ENCODE results near the gene UBLCP1.

DNA sequence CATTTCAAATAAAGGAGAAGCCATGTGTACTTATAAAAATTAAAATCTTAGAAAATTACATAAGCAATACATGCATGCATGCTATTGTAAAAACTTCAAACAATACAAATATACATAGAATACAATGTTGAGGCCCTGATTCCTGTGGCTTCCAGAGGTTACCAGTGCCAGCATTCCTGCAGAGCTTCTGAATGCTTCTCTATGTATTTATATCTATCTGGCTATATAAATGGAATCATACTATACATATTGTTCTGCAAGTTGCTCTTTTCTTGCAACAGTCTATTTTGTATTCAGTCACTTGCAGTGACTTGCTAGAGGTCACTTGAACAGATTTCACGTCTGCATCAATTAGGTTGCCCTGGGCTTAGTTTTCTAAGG is 70.4 kb downstream of the UBLCP1 start:
- TF ChIP-seq CREB1 (IDR thresholded peaks at IDR 0.05): no peak
- TF ChIP-seq POLR2A (IDR thresholded peaks at IDR 0.05; ENCODE audit: control extremely low read depth in 1 of 2, low read depth in 2 of 2, low read length in 2 of 2): no peak
- TF ChIP-seq MAFK (IDR thresholded peaks at IDR 0.05; ENCODE audit: low read depth, low read length): no peak
- TF ChIP-seq SP2 (IDR thresholded peaks at IDR 0.05; ENCODE audit: low read length): no peak
- TF ChIP-seq TBP (IDR thresholded peaks at IDR 0.05; ENCODE audit: low read depth, low read length): no peak
- TF ChIP-seq EGR1 (IDR thresholded peaks at IDR 0.05; ENCODE audit: borderline replicate concordance, low read depth, low read length): no peak
- no peak for TF ChIP-seq TAF7 (optimal IDR thresholded peaks at IDR 0.05; ENCODE audit: borderline replicate concordance, low read depth, low read length)
- TF ChIP-seq RBBP5 (IDR thresholded peaks at IDR 0.05; ENCODE audit: borderline replicate concordance, low read depth, low read length): no peak
- TF ChIP-seq, protein P1, sequence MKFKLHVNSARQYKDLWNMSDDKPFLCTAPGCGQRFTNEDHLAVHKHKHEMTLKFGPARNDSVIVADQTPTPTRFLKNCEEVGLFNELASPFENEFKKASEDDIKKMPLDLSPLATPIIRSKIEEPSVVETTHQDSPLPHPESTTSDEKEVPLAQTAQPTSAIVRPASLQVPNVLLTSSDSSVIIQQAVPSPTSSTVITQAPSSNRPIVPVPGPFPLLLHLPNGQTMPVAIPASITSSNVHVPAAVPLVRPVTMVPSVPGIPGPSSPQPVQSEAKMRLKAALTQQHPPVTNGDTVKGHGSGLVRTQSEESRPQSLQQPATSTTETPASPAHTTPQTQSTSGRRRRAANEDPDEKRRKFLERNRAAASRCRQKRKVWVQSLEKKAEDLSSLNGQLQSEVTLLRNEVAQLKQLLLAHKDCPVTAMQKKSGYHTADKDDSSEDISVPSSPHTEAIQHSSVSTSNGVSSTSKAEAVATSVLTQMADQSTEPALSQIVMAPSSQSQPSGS (IDR thresholded peaks at IDR 0.05; ENCODE audit: low read length): no peak
- no peak for TF ChIP-seq GABPA (IDR thresholded peaks at IDR 0.05; ENCODE audit: borderline replicate concordance, insufficient read depth, low read length)
- no peak for TF ChIP-seq RFX5 (IDR thresholded peaks at IDR 0.05; ENCODE audit: borderline replicate concordance, low read depth, low read length)
- TF ChIP-seq RAD21 (IDR thresholded peaks at IDR 0.05 in 1 of 2, conservative IDR thresholded peaks at IDR 0.05 in 1 of 2; ENCODE audit: low read depth in 2 of 2, low read length in 2 of 2): no peak
- TF ChIP-seq EZH2 (IDR thresholded peaks at IDR 0.05; ENCODE audit: low read depth, low read length, severe bottlenecking): no peak
- no peak for TF ChIP-seq CBX5 (IDR thresholded peaks at IDR 0.05; ENCODE audit: low read depth, low read length)

All from H1 (cell line).